Astrocyte of the spinal cord (primary cell): ENCODE results near the gene PRDM12.

Source experiments
- DNase-seq: peaks from one replicate; pipeline ENCODE4 v3.0.0; 2011; ENCODE audit warnings: low read depth, low spot score
- H3K4me3 ChIP-seq: 2 replicates; pipeline ENCODE4 v1.5.1; 2011; ENCODE audit warnings: low read depth, mild to moderate bottlenecking, low read length, moderate library complexity
- CTCF ChIP-seq: IDR thresholded peaks from 2 replicates; pipeline ENCODE4 v1.5.1; 2012; ENCODE audit warnings: low read depth, mild to moderate bottlenecking, low read length, inconsistent platforms
- in situ Hi-C: cut with HindIII; loops from 2 replicates; pipeline ENCODE4 v1.10.0; 2017; ENCODE audit warnings: low sequenced_read_pairs

The PRDM12 gene

GRCh38 chr9:130701059-130702022, 36.9 kb downstream of the PRDM12 start:
- peak; percentile 89 for DNase-seq
- in situ Hi-C loops, result no loop called here
- TF ChIP-seq CTCF, result peak; percentile 99
- H3K4me3 ChIP-seq, result no peak overlapping the region

GRCh38 chr9:130703501-130703900, 39.1 kb downstream of the PRDM12 start:
- no peak for DNase-seq
- TF ChIP-seq CTCF, result no peak
- in situ Hi-C loops, result no loop called here
- H3K4me3 ChIP-seq, result no peak overlapping the region

GRCh38 chr9:130707225-130707976, 43.0 kb downstream of the PRDM12 start:
- peak; percentile 74 for DNase-seq
- peak; percentile 55 for TF ChIP-seq CTCF
- in situ Hi-C loops, result no loop called here
- no peak overlapping the region for H3K4me3 ChIP-seq

- TF ChIP-seq CTCF, result no peak
- no peak for DNase-seq
- no peak overlapping the region for H3K4me3 ChIP-seq
- in situ Hi-C loops, result no loop called here
Observed at GRCh38 chr9:130710822-130711352, 46.5 kb downstream of the PRDM12 start.

GRCh38 chr9:130711469-130711868, 47.1 kb downstream of the PRDM12 start:
- no peak for DNase-seq
- TF ChIP-seq CTCF, result no peak
- no peak overlapping the region for H3K4me3 ChIP-seq
- in situ Hi-C loops, result no loop called here

GRCh38 chr9:130712564-130713285, 48.3 kb downstream of the PRDM12 start:
- in situ Hi-C loops, result no loop called here
- DNase-seq, result peak; percentile 99
- peak overlapping the region; percentile 87 for H3K4me3 ChIP-seq
- no peak for TF ChIP-seq CTCF
